ENCODE measurements around the gene ATP10A. TPM values are rescaled to one million over a fixed set of nuclear protein-coding genes. Genes with fewer than 3 reads are reported as not detected.

Gene ATP10A
- polyA plus RNA-seq, 3 donors, result 0.71 to 3.9 (median 0.92) TPM

DNA sequence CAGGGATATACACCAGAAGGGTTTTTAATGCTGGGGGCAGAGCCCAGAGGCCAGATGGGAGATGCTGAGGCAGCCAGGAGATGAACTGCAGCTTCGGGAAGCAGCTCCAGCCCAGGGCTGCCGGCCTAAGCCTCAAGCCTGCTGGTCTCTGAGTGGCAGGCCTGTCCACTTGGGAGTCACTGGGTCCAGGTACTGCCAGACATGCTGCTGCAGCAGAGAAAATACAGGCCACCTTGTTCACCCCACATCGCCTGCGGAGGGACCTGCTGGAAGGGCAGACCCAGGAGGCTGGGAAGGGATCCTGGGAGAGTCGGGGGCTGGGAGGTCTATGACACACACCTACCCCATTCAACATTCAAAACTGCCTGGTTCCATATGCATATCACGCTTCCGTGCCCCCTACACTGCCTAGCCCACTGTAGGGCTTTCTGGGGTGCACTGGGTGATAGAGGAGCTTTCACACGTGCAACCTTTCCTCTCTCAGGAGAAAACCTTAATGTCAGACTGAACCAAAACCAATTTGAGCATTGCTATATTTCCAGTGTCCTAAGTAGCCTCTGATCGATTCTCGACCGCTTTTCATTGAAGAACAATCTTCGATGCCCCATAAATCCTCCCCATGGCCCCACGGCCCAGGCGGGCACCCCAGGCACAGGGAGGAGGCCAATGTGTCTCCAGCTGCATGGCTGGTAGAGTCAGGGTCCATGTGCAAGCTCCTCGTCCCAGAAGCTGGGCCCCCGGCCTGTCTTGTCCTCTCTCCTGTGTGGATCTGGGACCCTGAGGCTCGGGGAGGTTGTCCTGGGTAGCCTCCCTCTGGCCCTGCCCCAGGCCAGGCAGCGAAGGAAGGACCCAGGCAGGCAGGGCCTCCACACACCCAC, 147.4 kb downstream of the ATP10A start:
- Mint-ChIP-seq H3K9me3 (no peaks in the 10 kb centered on the region), H3K27me3 (ENCODE audit: low read depth in 3 of 3) (peaks cover 0 to 7% (median 1%) of the 10 kb centered on the region in 3 donors), H3K4me1 (peaks cover 4% of the 10 kb centered on the region), H3K27ac (no peak overlapping the region), H3K4me3 (no peak overlapping the region), H3K36me3 (peaks cover 6 to 18% of the 10 kb centered on the region in 2 donors)
- Histone ChIP-seq H3K4me3 (replicated peaks in 1 of 3; ENCODE audit: low read depth in 2 of 3, low read length in 3 of 3) (no peak overlapping the region), H3K27me3 (ENCODE audit: control insufficient read depth in 2 of 2, insufficient read depth in 2 of 2, low read length in 2 of 2) (no peaks in the 10 kb centered on the region), H3K9me3 (replicated peaks in 1 of 2; ENCODE audit: control insufficient read depth in 1 of 2, insufficient read depth in 1 of 2, low read length in 2 of 2) (no peaks in the 10 kb centered on the region), H3K36me3 (replicated peaks in 1 of 2; ENCODE audit: control insufficient read depth in 1 of 2, insufficient read depth in 2 of 2, low read length in 2 of 2) (no peaks in the 10 kb centered on the region), H2AFZ (ENCODE audit: insufficient read depth, low read depth, low read length, poor library complexity, severe bottlenecking) (no peak overlapping the region), H3K4me2 (replicated peaks; ENCODE audit: extremely low read depth, low read length, poor library complexity, severe bottlenecking) (no peak overlapping the region), H3K9ac (ENCODE audit: insufficient read depth, low read length, poor library complexity, severe bottlenecking) (no peak overlapping the region), H4K20me1 (ENCODE audit: insufficient read depth, low read length) (no peaks in the 10 kb centered on the region), H3K27ac (ENCODE audit: low read depth in 1 of 2, low read length in 2 of 2) (no peak overlapping the region), H3K79me2 (ENCODE audit: insufficient read depth, low read length) (no peaks in the 10 kb centered on the region), H3K4me1 (ENCODE audit: control insufficient read depth in 1 of 2, insufficient read depth in 2 of 2, low read length in 2 of 2) (no peaks in the 10 kb centered on the region)
- WGBS (ENCODE audit: insufficient coverage), result 97% methylated on average over 15 of the region's 18 CpGs
- DNase-seq, result no peak
- TF ChIP-seq, protein P1, sequence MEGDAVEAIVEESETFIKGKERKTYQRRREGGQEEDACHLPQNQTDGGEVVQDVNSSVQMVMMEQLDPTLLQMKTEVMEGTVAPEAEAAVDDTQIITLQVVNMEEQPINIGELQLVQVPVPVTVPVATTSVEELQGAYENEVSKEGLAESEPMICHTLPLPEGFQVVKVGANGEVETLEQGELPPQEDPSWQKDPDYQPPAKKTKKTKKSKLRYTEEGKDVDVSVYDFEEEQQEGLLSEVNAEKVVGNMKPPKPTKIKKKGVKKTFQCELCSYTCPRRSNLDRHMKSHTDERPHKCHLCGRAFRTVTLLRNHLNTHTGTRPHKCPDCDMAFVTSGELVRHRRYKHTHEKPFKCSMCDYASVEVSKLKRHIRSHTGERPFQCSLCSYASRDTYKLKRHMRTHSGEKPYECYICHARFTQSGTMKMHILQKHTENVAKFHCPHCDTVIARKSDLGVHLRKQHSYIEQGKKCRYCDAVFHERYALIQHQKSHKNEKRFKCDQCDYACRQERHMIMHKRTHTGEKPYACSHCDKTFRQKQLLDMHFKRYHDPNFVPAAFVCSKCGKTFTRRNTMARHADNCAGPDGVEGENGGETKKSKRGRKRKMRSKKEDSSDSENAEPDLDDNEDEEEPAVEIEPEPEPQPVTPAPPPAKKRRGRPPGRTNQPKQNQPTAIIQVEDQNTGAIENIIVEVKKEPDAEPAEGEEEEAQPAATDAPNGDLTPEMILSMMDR (IDR thresholded peaks at IDR 0.05), result no peak
- intact Hi-C loops (cut with micrococcal nuclease), result no loop called here

DNA sequence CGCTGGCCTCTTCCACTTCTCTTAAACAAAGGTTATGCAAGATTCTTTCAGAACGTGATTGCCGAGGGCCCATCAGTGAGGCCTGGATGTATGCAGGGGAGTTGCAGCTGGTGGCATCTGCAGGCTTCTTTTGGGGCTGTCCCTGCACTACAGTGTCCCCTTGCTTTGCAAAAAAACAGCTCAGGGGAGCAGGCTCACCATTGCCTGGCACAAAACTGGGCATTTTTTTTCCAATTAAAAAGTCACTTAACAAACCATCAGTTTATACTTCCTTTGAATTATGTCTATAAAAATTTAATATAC, 148.6 kb downstream of the ATP10A start:
- H3K4me3 Mint-ChIP-seq, result no peak overlapping the region
- H3K4me3 ChIP-seq (replicated peaks in 1 of 3; ENCODE audit: low read depth in 2 of 3, low read length in 3 of 3), result no peak overlapping the region
- H3K4me1 ChIP-seq (ENCODE audit: control insufficient read depth in 1 of 2, insufficient read depth in 2 of 2, low read length in 2 of 2), result no peaks in the 10 kb centered on the region
- H3K27ac Mint-ChIP-seq, result no peak overlapping the region
- no peaks in the 10 kb centered on the region for H3K79me2 ChIP-seq (ENCODE audit: insufficient read depth, low read length)
- H2AFZ ChIP-seq (ENCODE audit: insufficient read depth, low read depth, low read length, poor library complexity, severe bottlenecking), result no peak overlapping the region
- H3K9me3 Mint-ChIP-seq, result no peaks in the 10 kb centered on the region
- no peaks in the 10 kb centered on the region for H3K36me3 ChIP-seq (replicated peaks in 1 of 2; ENCODE audit: control insufficient read depth in 1 of 2, insufficient read depth in 2 of 2, low read length in 2 of 2)
- DNase-seq, result no peak
- peaks cover 0 to 5% (median 2%) of the 10 kb centered on the region in 3 donors for H3K27me3 Mint-ChIP-seq (ENCODE audit: low read depth in 3 of 3)
- H3K9ac ChIP-seq (ENCODE audit: insufficient read depth, low read length, poor library complexity, severe bottlenecking), result no peak overlapping the region
- no peaks in the 10 kb centered on the region for H4K20me1 ChIP-seq (ENCODE audit: insufficient read depth, low read length)
- H3K27ac ChIP-seq (ENCODE audit: low read depth in 1 of 2, low read length in 2 of 2), result no peak overlapping the region
- H3K4me2 ChIP-seq (replicated peaks; ENCODE audit: extremely low read depth, low read length, poor library complexity, severe bottlenecking), result no peak overlapping the region
- peaks cover 4% of the 10 kb centered on the region for H3K4me1 Mint-ChIP-seq
- H3K36me3 Mint-ChIP-seq, result peaks cover 4 to 18% of the 10 kb centered on the region in 2 donors
- no peaks in the 10 kb centered on the region for H3K9me3 ChIP-seq (replicated peaks in 1 of 2; ENCODE audit: control insufficient read depth in 1 of 2, insufficient read depth in 1 of 2, low read length in 2 of 2)
- no peaks in the 10 kb centered on the region for H3K27me3 ChIP-seq (ENCODE audit: control insufficient read depth in 2 of 2, insufficient read depth in 2 of 2, low read length in 2 of 2)
- intact Hi-C loops (cut with micrococcal nuclease), result no loop called here
- WGBS (ENCODE audit: insufficient coverage), result 27% methylated on average over 2 of the region's 3 CpGs
- TF ChIP-seq, protein P1 (IDR thresholded peaks at IDR 0.05), result no peak

Data from CD14-positive monocyte (primary cell).